ENCODE measurements around the gene USH1C. TPM values are rescaled to one million over a fixed set of nuclear protein-coding genes. Genes with fewer than 3 reads are reported as not detected.

Gene USH1C
- total RNA-seq, 1 donor from 2014 or later, result not detected

- no peak for DNase-seq (ENCODE audit: low spot score in 2 of 2)
- Histone ChIP-seq H3K27me3 (no peaks in the 10 kb centered on the region), H3K36me3 (no peaks in the 10 kb centered on the region), H3K4me1 (no peaks in the 10 kb centered on the region), H3K4me3 (no peak overlapping the region), H3K9me3 (no peaks in the 10 kb centered on the region), H3K27ac (no peak overlapping the region)
- intact Hi-C loops (cut with DNase I), result no loop called here
- no peak for TF ChIP-seq CTCF (IDR thresholded peaks at IDR 0.05)
Measured at GRCh38 chr11:17517186-17517585, 27.0 kb downstream of the USH1C start.

- no peaks in the 10 kb centered on the region for H3K27me3 ChIP-seq
- H3K27ac ChIP-seq, result no peak overlapping the region
- no peaks in the 10 kb centered on the region for H3K36me3 ChIP-seq
- H3K4me3 ChIP-seq, result no peak overlapping the region
- no peaks in the 10 kb centered on the region for H3K4me1 ChIP-seq
- no peak for DNase-seq (ENCODE audit: low spot score in 2 of 2)
- TF ChIP-seq CTCF (IDR thresholded peaks at IDR 0.05), result no peak
- intact Hi-C loops (cut with DNase I), result no loop called here
- no peaks in the 10 kb centered on the region for H3K9me3 ChIP-seq
Measured at GRCh38 chr11:17516551-17517150, 27.6 kb downstream of the USH1C start.

- TF ChIP-seq CTCF (IDR thresholded peaks at IDR 0.05), result no peak
- H3K27me3 ChIP-seq, result no peaks in the 10 kb centered on the region
- H3K27ac ChIP-seq, result no peak overlapping the region
- no peaks in the 10 kb centered on the region for H3K36me3 ChIP-seq
- DNase-seq (ENCODE audit: low spot score in 2 of 2), result no peak
- intact Hi-C loops (cut with DNase I), result no loop called here
- H3K9me3 ChIP-seq, result no peaks in the 10 kb centered on the region
- no peaks in the 10 kb centered on the region for H3K4me1 ChIP-seq
- H3K4me3 ChIP-seq, result no peak overlapping the region
Measured at GRCh38 chr11:17515443-17516176, 28.6 kb downstream of the USH1C start.

GRCh38 chr11:17514476-17514875 is 29.7 kb downstream of the USH1C start:
- no peaks in the 10 kb centered on the region for H3K27me3 ChIP-seq
- H3K9me3 ChIP-seq, result no peaks in the 10 kb centered on the region
- no peaks in the 10 kb centered on the region for H3K36me3 ChIP-seq
- no peak overlapping the region for H3K27ac ChIP-seq
- DNase-seq (ENCODE audit: low spot score in 2 of 2), result no peak
- intact Hi-C loops (cut with DNase I), result no loop called here
- TF ChIP-seq CTCF (IDR thresholded peaks at IDR 0.05), result no peak
- no peak overlapping the region for H3K4me3 ChIP-seq
- no peaks in the 10 kb centered on the region for H3K4me1 ChIP-seq

- intact Hi-C loops (cut with DNase I), result no loop called here
- Histone ChIP-seq H3K4me1 (peaks cover 3 to 6% of the 10 kb centered on the region in 2 donors), H3K27me3 (no peaks in the 10 kb centered on the region), H3K27ac (no peak overlapping the region), H3K9me3 (no peaks in the 10 kb centered on the region), H3K36me3 (no peaks in the 10 kb centered on the region), H3K4me3 (no peak overlapping the region)
- TF ChIP-seq CTCF (IDR thresholded peaks at IDR 0.05), result no peak
- no peak for DNase-seq (ENCODE audit: low spot score in 2 of 2)
Measured at GRCh38 chr11:17513853-17514252, 30.4 kb downstream of the USH1C start.
